Measurements from ENCODE around the gene SLC2A10.

DNA sequence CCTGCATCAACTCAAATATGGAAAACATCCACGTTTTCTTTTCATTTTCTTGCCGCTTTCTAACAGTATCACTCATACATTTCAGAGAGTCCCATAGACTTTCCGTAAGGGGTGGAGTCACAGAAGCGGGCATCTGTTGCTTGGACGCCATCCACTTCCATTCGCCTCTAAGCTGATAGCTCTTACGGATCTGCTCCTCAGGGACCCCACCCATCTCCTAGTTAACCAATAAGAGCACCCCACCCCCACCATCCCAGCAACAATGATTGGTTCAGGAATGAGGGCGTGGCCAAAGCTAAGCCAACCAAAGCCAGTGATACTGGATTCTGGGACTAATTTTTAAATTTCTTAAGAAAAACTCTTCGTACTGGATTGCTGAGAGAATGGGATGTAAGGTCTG is 42.4 kb downstream of the SLC2A10 start:
- TF ChIP-seq, protein P1, sequence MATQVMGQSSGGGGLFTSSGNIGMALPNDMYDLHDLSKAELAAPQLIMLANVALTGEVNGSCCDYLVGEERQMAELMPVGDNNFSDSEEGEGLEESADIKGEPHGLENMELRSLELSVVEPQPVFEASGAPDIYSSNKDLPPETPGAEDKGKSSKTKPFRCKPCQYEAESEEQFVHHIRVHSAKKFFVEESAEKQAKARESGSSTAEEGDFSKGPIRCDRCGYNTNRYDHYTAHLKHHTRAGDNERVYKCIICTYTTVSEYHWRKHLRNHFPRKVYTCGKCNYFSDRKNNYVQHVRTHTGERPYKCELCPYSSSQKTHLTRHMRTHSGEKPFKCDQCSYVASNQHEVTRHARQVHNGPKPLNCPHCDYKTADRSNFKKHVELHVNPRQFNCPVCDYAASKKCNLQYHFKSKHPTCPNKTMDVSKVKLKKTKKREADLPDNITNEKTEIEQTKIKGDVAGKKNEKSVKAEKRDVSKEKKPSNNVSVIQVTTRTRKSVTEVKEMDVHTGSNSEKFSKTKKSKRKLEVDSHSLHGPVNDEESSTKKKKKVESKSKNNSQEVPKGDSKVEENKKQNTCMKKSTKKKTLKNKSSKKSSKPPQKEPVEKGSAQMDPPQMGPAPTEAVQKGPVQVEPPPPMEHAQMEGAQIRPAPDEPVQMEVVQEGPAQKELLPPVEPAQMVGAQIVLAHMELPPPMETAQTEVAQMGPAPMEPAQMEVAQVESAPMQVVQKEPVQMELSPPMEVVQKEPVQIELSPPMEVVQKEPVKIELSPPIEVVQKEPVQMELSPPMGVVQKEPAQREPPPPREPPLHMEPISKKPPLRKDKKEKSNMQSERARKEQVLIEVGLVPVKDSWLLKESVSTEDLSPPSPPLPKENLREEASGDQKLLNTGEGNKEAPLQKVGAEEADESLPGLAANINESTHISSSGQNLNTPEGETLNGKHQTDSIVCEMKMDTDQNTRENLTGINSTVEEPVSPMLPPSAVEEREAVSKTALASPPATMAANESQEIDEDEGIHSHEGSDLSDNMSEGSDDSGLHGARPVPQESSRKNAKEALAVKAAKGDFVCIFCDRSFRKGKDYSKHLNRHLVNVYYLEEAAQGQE (IDR thresholded peaks at IDR 0.05; ENCODE audit: insufficient read depth in 1 of 2, low read depth in 2 of 2, low read length in 1 of 2) = no peak
- no peak for TF ChIP-seq POLR2AphosphoS5 (IDR thresholded peaks at IDR 0.05; ENCODE audit: low read depth, low read length)
- TF ChIP-seq, protein P2, sequence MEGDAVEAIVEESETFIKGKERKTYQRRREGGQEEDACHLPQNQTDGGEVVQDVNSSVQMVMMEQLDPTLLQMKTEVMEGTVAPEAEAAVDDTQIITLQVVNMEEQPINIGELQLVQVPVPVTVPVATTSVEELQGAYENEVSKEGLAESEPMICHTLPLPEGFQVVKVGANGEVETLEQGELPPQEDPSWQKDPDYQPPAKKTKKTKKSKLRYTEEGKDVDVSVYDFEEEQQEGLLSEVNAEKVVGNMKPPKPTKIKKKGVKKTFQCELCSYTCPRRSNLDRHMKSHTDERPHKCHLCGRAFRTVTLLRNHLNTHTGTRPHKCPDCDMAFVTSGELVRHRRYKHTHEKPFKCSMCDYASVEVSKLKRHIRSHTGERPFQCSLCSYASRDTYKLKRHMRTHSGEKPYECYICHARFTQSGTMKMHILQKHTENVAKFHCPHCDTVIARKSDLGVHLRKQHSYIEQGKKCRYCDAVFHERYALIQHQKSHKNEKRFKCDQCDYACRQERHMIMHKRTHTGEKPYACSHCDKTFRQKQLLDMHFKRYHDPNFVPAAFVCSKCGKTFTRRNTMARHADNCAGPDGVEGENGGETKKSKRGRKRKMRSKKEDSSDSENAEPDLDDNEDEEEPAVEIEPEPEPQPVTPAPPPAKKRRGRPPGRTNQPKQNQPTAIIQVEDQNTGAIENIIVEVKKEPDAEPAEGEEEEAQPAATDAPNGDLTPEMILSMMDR (IDR thresholded peaks at IDR 0.05) = no peak

Measured in Panc1 (cell line).